ENCODE results near the gene ZNF518B. TPM values are rescaled to one million over a fixed set of nuclear protein-coding genes. Genes with fewer than 3 reads are reported as not detected.

Gene ZNF518B
- polyA plus RNA-seq, 1 donor from 2014 or later, result 38.2 TPM

DNA sequence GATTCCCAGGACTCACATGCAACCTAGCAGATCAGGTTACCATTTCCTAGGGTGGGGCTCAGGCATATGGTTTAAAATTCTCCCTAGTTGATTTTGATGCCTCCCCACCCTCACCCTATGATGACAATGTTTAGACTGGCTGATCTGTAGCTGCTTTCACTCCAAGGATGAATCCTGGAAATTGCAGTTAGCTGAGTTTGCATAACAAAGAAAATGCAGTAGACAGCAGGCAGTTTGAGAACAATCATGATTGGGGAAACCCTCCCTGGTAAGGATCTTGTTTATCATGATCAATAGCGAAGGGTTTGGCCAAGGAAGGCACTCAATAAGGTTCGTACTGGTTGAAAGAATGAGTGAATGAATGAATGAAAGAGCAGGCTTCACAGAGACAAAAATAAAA lies 2.1 kb downstream of the ZNF518B start:
- H3K9me2 ChIP-seq (ENCODE audit: insufficient read depth, low read length), result no peaks in the 10 kb centered on the region
- H3K9ac ChIP-seq (ENCODE audit: low read length), result no peak overlapping the region
- no peak overlapping the region for H2AFZ ChIP-seq (ENCODE audit: low read depth, low read length)
- TF ChIP-seq TAF1 (IDR thresholded peaks at IDR 0.05; ENCODE audit: low read depth), result no peak
- no peak for TF ChIP-seq CTCF (IDR thresholded peaks at IDR 0.05; ENCODE audit: poor library complexity, severe bottlenecking)
- TF ChIP-seq EZH2 (IDR thresholded peaks at IDR 0.05; ENCODE audit: borderline replicate concordance, insufficient read depth, low read length, poor library complexity, severe bottlenecking), result no peak
- TF ChIP-seq MXI1 (conservative IDR thresholded peaks at IDR 0.05; ENCODE audit: poor library complexity, severe bottlenecking), result no peak
- TF ChIP-seq, protein P1, sequence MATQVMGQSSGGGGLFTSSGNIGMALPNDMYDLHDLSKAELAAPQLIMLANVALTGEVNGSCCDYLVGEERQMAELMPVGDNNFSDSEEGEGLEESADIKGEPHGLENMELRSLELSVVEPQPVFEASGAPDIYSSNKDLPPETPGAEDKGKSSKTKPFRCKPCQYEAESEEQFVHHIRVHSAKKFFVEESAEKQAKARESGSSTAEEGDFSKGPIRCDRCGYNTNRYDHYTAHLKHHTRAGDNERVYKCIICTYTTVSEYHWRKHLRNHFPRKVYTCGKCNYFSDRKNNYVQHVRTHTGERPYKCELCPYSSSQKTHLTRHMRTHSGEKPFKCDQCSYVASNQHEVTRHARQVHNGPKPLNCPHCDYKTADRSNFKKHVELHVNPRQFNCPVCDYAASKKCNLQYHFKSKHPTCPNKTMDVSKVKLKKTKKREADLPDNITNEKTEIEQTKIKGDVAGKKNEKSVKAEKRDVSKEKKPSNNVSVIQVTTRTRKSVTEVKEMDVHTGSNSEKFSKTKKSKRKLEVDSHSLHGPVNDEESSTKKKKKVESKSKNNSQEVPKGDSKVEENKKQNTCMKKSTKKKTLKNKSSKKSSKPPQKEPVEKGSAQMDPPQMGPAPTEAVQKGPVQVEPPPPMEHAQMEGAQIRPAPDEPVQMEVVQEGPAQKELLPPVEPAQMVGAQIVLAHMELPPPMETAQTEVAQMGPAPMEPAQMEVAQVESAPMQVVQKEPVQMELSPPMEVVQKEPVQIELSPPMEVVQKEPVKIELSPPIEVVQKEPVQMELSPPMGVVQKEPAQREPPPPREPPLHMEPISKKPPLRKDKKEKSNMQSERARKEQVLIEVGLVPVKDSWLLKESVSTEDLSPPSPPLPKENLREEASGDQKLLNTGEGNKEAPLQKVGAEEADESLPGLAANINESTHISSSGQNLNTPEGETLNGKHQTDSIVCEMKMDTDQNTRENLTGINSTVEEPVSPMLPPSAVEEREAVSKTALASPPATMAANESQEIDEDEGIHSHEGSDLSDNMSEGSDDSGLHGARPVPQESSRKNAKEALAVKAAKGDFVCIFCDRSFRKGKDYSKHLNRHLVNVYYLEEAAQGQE (IDR thresholded peaks at IDR 0.05; ENCODE audit: borderline replicate concordance), result no peak
- TF ChIP-seq EP300 (conservative IDR thresholded peaks at IDR 0.05; ENCODE audit: poor library complexity, severe bottlenecking), result no peak
- no peak for TF ChIP-seq SMC3 (conservative IDR thresholded peaks at IDR 0.05; ENCODE audit: poor library complexity)
- H3K9me3 ChIP-seq (ENCODE audit: low read length), result peaks cover 17% of the 10 kb centered on the region
- H4K20me1 ChIP-seq (ENCODE audit: insufficient read depth), result no peaks in the 10 kb centered on the region
- H3K36me3 ChIP-seq (ENCODE audit: insufficient read depth, low read length), result peaks cover 14% of the 10 kb centered on the region
- H3K4me2 ChIP-seq (ENCODE audit: low read length), result no peak overlapping the region
- H3F3A ChIP-seq (ENCODE audit: insufficient read depth, low read length, poor library complexity, severe bottlenecking), result no peaks in the 10 kb centered on the region
- peaks cover 3% of the 10 kb centered on the region for H3K27me3 ChIP-seq (ENCODE audit: insufficient read depth, low read depth, low read length)
- H3K27ac ChIP-seq (ENCODE audit: low read length), result no peak overlapping the region
- H3K79me2 ChIP-seq (replicated peaks; ENCODE audit: insufficient read depth, low read length), result peaks cover 8% of the 10 kb centered on the region
- peak overlapping the region; percentile 76 for H3K4me3 ChIP-seq (ENCODE audit: low read length)

- peaks cover 8% of the 10 kb centered on the region for H3K79me2 ChIP-seq (replicated peaks; ENCODE audit: insufficient read depth, low read length)
- no peak overlapping the region for H3K27ac ChIP-seq (ENCODE audit: low read length)
- no peak overlapping the region for H2AFZ ChIP-seq (ENCODE audit: low read depth, low read length)
- H3K4me3 ChIP-seq (ENCODE audit: low read length), result no peak overlapping the region
- H3K9me3 ChIP-seq (ENCODE audit: low read length), result peaks cover 17% of the 10 kb centered on the region
- H3K9me2 ChIP-seq (ENCODE audit: insufficient read depth, low read length), result no peaks in the 10 kb centered on the region
- H3K36me3 ChIP-seq (ENCODE audit: insufficient read depth, low read length), result peaks cover 16% of the 10 kb centered on the region
- TF ChIP-seq RAD21 (conservative IDR thresholded peaks at IDR 0.05), result no peak
- no peak for TF ChIP-seq EP300 (conservative IDR thresholded peaks at IDR 0.05; ENCODE audit: poor library complexity, severe bottlenecking)
- TF ChIP-seq, protein P1 (IDR thresholded peaks at IDR 0.05; ENCODE audit: borderline replicate concordance), result no peak
- TF ChIP-seq TAF1 (IDR thresholded peaks at IDR 0.05; ENCODE audit: low read depth), result no peak
- no peak for TF ChIP-seq MXI1 (conservative IDR thresholded peaks at IDR 0.05; ENCODE audit: poor library complexity, severe bottlenecking)
- TF ChIP-seq POLR2AphosphoS5 (IDR thresholded peaks at IDR 0.05), result no peak
- no peak for TF ChIP-seq CTCF (IDR thresholded peaks at IDR 0.05; ENCODE audit: poor library complexity, severe bottlenecking)
- no peak for TF ChIP-seq SMC3 (conservative IDR thresholded peaks at IDR 0.05; ENCODE audit: poor library complexity)
- no peak for TF ChIP-seq EZH2 (IDR thresholded peaks at IDR 0.05; ENCODE audit: borderline replicate concordance, insufficient read depth, low read length, poor library complexity, severe bottlenecking)
- no peaks in the 10 kb centered on the region for H3F3A ChIP-seq (ENCODE audit: insufficient read depth, low read length, poor library complexity, severe bottlenecking)
- H3K27me3 ChIP-seq (ENCODE audit: insufficient read depth, low read depth, low read length), result peaks cover 3% of the 10 kb centered on the region
- H4K20me1 ChIP-seq (ENCODE audit: insufficient read depth), result no peaks in the 10 kb centered on the region
- H3K9ac ChIP-seq (ENCODE audit: low read length), result no peak overlapping the region
- no peak overlapping the region for H3K4me2 ChIP-seq (ENCODE audit: low read length)
Observed at GRCh38 chr4:10454726-10455125, 2.5 kb downstream of the ZNF518B start.
